ENCODE data around the gene TSEN54. TPM values are rescaled to one million over a fixed set of nuclear protein-coding genes. Genes with fewer than 3 reads are reported as not detected.

The TSEN54 gene
- total RNA-seq, 2 experiments from 2014 or later = 21.4 to 22.0 TPM

DNA sequence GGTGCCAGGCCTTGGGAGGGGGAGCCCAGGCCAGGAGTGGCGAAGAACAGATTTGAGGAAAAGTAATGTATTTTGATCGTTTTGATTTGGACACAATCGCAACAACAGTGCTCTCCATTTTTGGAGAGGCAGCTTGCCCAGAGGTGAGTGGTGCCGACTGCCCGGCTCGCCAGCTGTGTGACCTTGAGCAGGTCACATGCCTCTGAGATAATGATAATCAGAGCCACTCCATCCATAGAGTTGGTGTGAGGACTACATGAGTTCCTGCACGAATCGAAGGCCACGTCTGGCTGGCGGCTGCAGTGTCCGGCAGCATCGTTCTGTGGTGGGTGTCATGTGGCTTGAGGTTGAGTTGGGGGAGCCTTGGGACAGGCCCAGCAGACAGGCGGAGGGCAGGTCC lies 29.9 kb downstream of the TSEN54 start:
- H3K4me1 Mint-ChIP-seq (ENCODE audit: low read depth) = no peaks in the 10 kb centered on the region
- H3K36me3 Mint-ChIP-seq (ENCODE audit: low read depth) = peaks cover 1% of the 10 kb centered on the region
- no peaks in the 10 kb centered on the region for H3K9me3 Mint-ChIP-seq
- CTCF ChIA-PET = no interaction called here
- intact Hi-C loops (cut with micrococcal nuclease) = no loop called here
- no peaks in the 10 kb centered on the region for H3K27me3 Mint-ChIP-seq (ENCODE audit: low read depth)
- no peak overlapping the region for H3K4me3 Mint-ChIP-seq
- no peak for DNase-seq
- H3K27ac Mint-ChIP-seq = no peak overlapping the region

DNA sequence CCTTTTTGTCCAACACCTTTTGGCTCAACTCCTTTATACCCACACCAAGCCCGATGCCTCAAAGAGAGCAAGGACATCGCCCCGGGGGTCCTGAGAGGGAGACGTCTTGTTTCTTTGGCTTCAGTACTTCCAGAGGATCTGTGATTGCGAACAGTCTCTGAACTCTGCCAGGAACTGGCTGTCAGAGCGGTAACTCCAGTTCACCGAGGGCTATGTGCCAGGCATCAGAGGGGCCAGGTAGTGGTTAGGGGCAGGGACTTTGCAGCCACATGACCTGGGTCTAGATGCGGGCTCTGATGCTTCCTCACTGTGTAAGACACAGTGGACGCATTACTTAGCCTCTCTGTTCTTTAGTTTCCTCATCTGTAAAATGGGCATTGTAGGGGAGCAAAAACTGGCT lies 30.8 kb downstream of the TSEN54 start:
- no peaks in the 10 kb centered on the region for H3K9me3 Mint-ChIP-seq
- H3K4me3 Mint-ChIP-seq = no peak overlapping the region

DNA sequence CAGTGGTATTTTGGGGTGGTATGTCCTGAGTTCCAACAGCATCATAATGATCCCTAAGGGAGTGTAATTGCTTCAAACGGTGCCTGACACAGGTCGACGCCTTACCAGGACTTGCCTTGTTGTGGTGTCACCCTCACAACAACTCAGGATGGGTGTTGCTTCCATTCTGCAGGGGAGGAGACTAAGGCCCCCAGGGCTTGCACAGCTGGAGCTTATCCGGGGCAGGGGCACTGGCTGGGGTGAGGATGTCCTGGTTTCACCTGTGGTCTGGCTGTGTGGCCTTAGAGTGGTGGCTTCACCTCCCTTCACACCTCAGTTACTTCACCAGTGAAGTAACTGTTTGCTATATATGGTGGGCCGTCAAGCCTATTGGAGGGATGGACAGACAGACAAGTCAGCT lies 32.5 kb downstream of the TSEN54 start:
- Mint-ChIP-seq H3K36me3 (ENCODE audit: low read depth) (peaks cover 1% of the 10 kb centered on the region), H3K27ac (no peak overlapping the region), H3K9me3 (no peaks in the 10 kb centered on the region), H3K27me3 (ENCODE audit: low read depth) (no peaks in the 10 kb centered on the region), H3K4me1 (ENCODE audit: low read depth) (no peaks in the 10 kb centered on the region), H3K4me3 (no peak overlapping the region)
- no peak for DNase-seq
- CTCF ChIA-PET = no interaction called here
- intact Hi-C loops (cut with micrococcal nuclease) = no loop called here

More for the DNA sequence above, 30.8 kb downstream of the TSEN54 start:
- no peaks in the 10 kb centered on the region for H3K27me3 Mint-ChIP-seq (ENCODE audit: low read depth)
- CTCF ChIA-PET = no interaction called here
- H3K4me1 Mint-ChIP-seq (ENCODE audit: low read depth) = no peaks in the 10 kb centered on the region
- H3K27ac Mint-ChIP-seq = no peak overlapping the region
- DNase-seq = no peak
- intact Hi-C loops (cut with micrococcal nuclease) = no loop called here
- H3K36me3 Mint-ChIP-seq (ENCODE audit: low read depth) = peaks cover 1% of the 10 kb centered on the region

DNA sequence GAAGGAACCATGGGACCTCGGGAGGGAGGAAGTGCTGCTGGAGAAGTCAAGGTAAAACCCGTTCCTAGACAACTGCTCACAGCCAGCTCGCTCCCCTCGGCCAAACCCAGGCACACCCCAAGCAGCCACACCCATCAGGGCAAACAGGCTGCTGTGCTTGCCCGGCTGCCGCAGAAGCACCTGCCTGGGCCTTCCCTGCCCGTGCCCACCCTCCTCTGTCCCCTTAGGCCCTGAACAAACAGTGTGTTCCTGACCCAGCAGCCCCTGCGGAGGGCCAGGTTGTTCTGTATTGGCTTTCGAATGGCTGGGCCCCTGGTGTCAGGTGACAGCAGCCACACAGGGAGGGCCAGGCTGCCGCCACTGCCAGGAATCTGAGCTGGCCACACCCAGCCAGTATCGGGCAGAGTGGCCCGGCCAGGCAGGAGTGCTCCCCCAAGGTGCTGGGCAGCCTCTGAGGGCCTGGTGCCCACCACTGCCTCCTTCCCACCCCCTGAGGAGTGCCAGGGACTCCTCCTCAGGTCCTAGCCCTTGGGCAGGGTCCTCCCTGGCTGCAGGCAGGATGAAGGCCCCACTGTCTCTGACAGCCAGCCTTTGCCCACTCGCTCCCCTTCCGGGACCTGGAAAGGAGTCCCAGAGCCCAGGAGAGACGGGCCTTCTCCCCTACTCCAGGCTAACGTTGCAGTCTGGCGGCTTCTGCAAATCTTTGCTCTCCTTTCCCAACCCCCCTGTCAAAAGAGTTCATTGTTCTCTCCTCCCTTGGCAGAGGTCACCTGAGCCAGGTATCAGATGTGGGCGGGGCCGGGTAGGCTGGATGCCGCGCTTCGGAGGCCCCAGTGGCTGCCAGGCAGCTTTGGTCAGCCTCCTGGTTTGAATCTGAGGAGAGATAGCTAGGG lies 33.2 kb downstream of the TSEN54 start:
- Mint-ChIP-seq H3K4me3 (no peak overlapping the region), H3K27ac (no peak overlapping the region), H3K9me3 (no peaks in the 10 kb centered on the region), H3K36me3 (ENCODE audit: low read depth) (peaks cover 1% of the 10 kb centered on the region), H3K4me1 (ENCODE audit: low read depth) (no peaks in the 10 kb centered on the region), H3K27me3 (ENCODE audit: low read depth) (no peaks in the 10 kb centered on the region)
- intact Hi-C loops (cut with micrococcal nuclease) = loop anchor here (10.0 kb wide), 1 partner anchor 75 kb away; no protein-coding TSS in a partner anchor
- no peak for DNase-seq
- CTCF ChIA-PET = no interaction called here

DNA sequence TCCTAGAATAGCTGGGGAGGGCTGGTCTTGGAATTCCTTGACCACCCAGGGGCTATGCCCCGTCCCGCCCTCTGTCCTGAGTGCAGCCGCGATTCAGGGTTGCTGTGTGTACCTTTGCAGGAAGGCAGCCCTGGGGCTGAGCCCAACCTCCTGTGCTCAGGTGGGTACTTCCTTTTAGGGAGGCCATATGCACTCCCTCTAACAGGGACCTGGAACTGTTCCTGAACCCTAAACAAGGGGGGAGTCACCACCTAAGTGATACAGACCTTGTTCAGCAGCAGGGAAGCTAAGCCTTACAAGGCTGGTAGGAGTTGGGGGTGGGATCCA lies 33.8 kb downstream of the TSEN54 start:
- H3K9me3 Mint-ChIP-seq = no peaks in the 10 kb centered on the region
- H3K27me3 Mint-ChIP-seq (ENCODE audit: low read depth) = no peaks in the 10 kb centered on the region
- CTCF ChIA-PET = no interaction called here
- H3K4me1 Mint-ChIP-seq (ENCODE audit: low read depth) = no peaks in the 10 kb centered on the region
- H3K36me3 Mint-ChIP-seq (ENCODE audit: low read depth) = peaks cover 1% of the 10 kb centered on the region
- intact Hi-C loops (cut with micrococcal nuclease) = loop anchor here (10.0 kb wide), 1 partner anchor 75 kb away; no protein-coding TSS in a partner anchor
- H3K4me3 Mint-ChIP-seq = no peak overlapping the region
- no peak overlapping the region for H3K27ac Mint-ChIP-seq
- no peak for DNase-seq

DNA sequence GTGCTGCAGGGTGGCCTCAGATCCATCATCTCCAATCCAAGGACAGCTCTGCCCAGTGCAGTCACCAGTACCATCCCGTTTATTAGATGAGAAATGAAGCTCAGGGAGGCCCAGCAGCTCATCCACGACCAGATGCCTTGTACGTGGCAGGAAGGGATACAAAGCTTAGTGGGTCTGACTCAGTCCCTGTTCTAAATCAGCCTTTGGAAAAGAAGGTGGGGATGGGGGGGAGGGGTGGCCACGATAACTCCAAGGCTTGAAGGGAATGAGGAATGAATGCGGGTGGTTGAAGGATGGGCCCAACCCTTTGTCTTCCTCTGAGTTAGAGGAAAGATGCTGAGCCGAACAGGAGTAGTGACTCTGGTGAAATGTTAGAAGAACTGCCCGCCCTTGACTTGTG lies 34.9 kb downstream of the TSEN54 start:
- H3K36me3 Mint-ChIP-seq (ENCODE audit: low read depth) = peaks cover under 1% of the 10 kb centered on the region
- H3K27ac Mint-ChIP-seq = no peak overlapping the region
- CTCF ChIA-PET = no interaction called here
- H3K4me3 Mint-ChIP-seq = no peak overlapping the region
- intact Hi-C loops (cut with micrococcal nuclease) = loop anchor here (10.0 kb wide), 1 partner anchor 74 kb away; no protein-coding TSS in a partner anchor
- no peak for DNase-seq
- H3K4me1 Mint-ChIP-seq (ENCODE audit: low read depth) = no peaks in the 10 kb centered on the region
- no peaks in the 10 kb centered on the region for H3K9me3 Mint-ChIP-seq
- H3K27me3 Mint-ChIP-seq (ENCODE audit: low read depth) = no peaks in the 10 kb centered on the region

DNA sequence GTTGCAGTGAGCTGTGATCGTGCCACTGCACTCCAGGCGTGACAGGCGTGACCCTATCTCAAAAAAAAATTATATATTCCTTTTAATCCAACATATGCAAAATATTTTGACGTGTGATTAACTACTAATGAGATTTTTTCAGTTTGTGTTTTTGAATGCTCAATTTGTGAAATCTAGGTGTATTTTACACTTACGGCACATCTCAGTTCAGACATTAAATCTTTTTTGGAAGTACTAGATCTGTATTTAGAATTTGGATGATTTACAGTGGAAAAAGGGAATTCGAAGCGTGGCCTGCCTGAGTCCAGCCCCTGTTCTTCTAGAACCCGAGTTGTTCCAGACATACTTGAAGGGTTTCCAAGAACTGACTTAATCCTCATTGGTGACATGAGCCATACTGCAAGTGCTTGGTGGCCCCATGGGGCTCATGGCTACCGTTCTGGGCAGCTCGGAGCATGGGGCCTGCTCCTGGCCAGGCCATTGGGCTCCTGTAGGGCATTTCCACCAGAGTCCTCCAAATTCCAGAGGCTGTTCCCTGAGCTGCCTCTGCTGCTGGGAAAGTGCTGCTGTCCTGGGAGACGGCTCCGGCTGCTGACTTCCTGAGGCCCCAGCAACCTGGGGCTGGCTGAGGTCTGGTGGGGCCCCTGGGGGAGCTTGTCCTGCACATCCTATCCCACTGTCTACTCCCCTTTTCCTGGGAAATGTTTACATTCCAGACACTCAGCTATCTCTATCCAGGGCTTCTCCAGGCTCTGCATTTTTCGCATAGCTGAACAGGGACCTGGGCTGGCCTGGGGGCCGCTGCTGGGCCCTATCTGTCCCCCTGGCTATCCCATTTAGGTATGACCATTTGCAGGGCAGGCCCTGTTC lies 36.3 kb downstream of the TSEN54 start:
- no peak for DNase-seq
- no peak overlapping the region for H3K4me3 Mint-ChIP-seq
- H3K9me3 Mint-ChIP-seq = no peaks in the 10 kb centered on the region
- no peak overlapping the region for H3K27ac Mint-ChIP-seq
- CTCF ChIA-PET = interaction anchor here (1.1 kb wide), 1 partner anchor 48 kb away, joined by 4 read pairs; no protein-coding TSS in a partner anchor
- no peaks in the 10 kb centered on the region for H3K36me3 Mint-ChIP-seq (ENCODE audit: low read depth)
- no peaks in the 10 kb centered on the region for H3K4me1 Mint-ChIP-seq (ENCODE audit: low read depth)
- intact Hi-C loops (cut with micrococcal nuclease) = loop anchor here (10.0 kb wide), 1 partner anchor 72 kb away; no protein-coding TSS in a partner anchor
- H3K27me3 Mint-ChIP-seq (ENCODE audit: low read depth) = no peaks in the 10 kb centered on the region

DNA sequence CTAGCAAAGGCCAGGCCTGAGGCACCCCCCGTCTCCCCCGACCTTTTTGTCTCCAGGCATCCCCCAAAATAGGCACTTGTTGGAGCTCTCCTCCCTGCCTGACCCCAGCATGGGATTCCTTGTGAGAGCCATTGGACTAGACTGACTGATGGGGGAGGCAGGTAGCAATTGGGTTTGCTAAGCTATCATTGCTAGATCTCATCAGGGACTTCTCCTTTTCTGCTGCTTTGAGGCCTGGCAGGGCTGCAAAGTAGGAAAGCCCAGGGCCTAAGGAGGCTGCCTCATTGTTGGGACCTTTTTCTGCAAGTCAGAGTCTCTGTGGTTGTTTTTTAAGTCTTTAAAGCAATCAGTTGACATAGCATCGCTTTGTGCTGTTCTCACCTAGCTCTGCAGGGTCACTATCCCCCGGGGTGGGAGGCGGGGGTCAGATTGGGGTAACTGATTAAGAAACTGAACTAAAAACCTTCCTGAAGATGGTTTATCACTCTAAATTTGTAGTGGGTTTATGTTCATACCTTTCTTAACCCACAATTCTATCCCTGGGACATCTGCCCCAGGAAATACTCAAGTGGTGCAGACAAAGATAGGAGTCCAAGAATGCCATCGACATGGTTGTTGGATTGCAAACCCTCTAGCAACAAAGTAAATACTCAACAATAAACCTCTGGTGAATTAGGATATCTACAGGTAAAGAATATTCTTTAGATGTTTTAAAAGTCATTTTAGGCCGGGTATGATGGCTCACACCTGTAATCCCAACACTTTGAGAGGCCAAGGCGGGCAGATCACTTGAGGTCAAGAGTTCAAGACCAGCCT lies 37.2 kb downstream of the TSEN54 start:
- intact Hi-C loops (cut with micrococcal nuclease) = loop anchor here (10.0 kb wide), 1 partner anchor 71 kb away; no protein-coding TSS in a partner anchor
- no peaks in the 10 kb centered on the region for H3K27me3 Mint-ChIP-seq (ENCODE audit: low read depth)
- H3K9me3 Mint-ChIP-seq = no peaks in the 10 kb centered on the region
- DNase-seq = no peak
- H3K4me3 Mint-ChIP-seq = no peak overlapping the region
- H3K4me1 Mint-ChIP-seq (ENCODE audit: low read depth) = no peaks in the 10 kb centered on the region
- H3K27ac Mint-ChIP-seq = no peak overlapping the region
- CTCF ChIA-PET = interaction anchor here (1.1 kb wide), 1 partner anchor 48 kb away, joined by 4 read pairs; no protein-coding TSS in a partner anchor
- H3K36me3 Mint-ChIP-seq (ENCODE audit: low read depth) = no peaks in the 10 kb centered on the region

DNA sequence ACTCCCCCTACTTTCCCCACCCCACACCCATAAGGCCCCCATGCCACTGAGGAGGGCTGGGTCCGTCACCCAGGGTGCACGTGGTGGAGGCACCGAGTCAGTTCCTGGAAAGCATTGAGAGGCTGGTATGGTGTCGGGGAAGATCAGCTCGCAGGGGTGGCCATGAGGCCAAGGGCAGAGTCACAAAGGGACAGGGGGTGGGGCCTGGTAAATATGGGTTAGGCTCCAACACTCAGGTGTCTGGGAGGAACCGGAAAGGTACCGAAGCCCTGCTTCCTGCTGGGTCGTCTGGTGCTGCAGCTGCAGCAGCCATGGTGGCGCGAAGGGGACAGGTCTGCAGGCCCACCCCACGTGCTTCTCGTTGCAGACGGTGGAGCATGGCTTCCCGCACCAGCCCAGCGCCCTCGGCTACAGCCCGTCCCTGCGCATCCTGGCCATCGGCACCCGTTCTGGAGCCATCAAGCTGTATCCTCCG lies 39.4 kb downstream of the TSEN54 start:
- DNase-seq = no peak
- CTCF ChIA-PET = no interaction called here
- H3K9me3 Mint-ChIP-seq = no peaks in the 10 kb centered on the region
- no peak overlapping the region for H3K4me3 Mint-ChIP-seq
- H3K27ac Mint-ChIP-seq = no peak overlapping the region
- no peaks in the 10 kb centered on the region for H3K4me1 Mint-ChIP-seq (ENCODE audit: low read depth)
- no peaks in the 10 kb centered on the region for H3K27me3 Mint-ChIP-seq (ENCODE audit: low read depth)
- no peaks in the 10 kb centered on the region for H3K36me3 Mint-ChIP-seq (ENCODE audit: low read depth)
- intact Hi-C loops (cut with micrococcal nuclease) = loop anchor here (10.0 kb wide), 1 partner anchor 69 kb away; no protein-coding TSS in a partner anchor

DNA sequence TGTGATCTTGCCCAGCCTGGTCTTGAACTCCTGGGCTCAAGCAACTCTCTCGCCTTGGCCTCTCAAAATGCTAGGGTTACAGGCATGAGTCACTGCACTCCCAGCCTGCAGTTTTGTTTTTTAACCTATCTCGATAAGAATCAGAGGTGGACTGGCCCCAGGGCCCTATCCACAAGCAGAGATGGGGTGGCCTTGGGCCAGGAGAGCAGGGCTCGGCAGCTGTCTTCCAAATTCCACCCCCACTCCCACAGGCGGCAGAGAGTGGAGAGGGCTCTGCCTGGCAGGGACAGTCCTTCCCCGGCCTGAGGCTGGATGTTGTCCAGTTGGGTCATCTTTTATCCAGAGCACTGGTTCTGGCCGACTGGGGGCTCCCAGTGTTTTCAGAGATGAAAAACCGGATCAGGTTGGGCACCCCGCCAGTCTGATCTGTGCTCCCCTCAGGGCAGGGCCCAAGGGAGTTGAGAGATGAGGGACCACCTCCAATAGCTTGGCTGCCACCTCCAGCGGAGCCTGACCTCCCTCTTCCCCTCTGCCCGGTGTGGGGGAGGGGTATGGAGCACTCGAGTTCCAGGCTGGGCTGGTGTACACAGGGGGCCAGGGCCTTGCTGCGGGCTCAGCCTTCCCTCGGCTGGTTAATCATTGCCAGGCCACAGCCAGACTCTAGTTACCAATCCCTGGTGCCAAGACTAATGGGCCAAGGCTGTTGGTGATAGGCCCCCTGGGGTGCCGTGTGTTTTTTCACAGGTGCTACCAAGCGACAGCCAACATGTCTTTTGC lies 40.9 kb downstream of the TSEN54 start:
- no peak overlapping the region for H3K4me3 Mint-ChIP-seq
- CTCF ChIA-PET = interaction anchor here (0.7 to 1.3 kb wide), 2 partner anchors 48 to 76 kb away, joined by 3 to 5 read pairs; partner anchors contain the start of gene SMIM5
- no peaks in the 10 kb centered on the region for H3K36me3 Mint-ChIP-seq (ENCODE audit: low read depth)

More for the DNA sequence above, 40.9 kb downstream of the TSEN54 start:
- H3K27ac Mint-ChIP-seq = no peak overlapping the region
- intact Hi-C loops (cut with micrococcal nuclease) = loop anchor here (10.0 kb wide), 1 partner anchor 68 kb away; no protein-coding TSS in a partner anchor
- H3K9me3 Mint-ChIP-seq = no peaks in the 10 kb centered on the region
- DNase-seq = no peak
- no peaks in the 10 kb centered on the region for H3K27me3 Mint-ChIP-seq (ENCODE audit: low read depth)
- H3K4me1 Mint-ChIP-seq (ENCODE audit: low read depth) = no peaks in the 10 kb centered on the region

Measured in activated naive CD4-positive, alpha-beta T cell treated with anti-CD3 and anti-CD28 coated beads for 36 hours (primary cell).